Stomach (tissue), 4 donors: ENCODE results near the gene AGAP3.

Experiments used
- EP300 ChIP-seq: sonication (generic); formaldehyde crosslinking; IDR thresholded peaks from one replicate; pipeline ENCODE4 v1.6.1; 2017; ENCODE audit warnings: antibody characterized with exemption
- POLR2A ChIP-seq, 4 donors: fragments of 450-650 bp; IDR thresholded peaks; one replicate each; pipeline ENCODE4 v1.6.1; 2016; ENCODE audit warnings: antibody characterized with exemption in 4 of 4, control low read depth in 2 of 4, mild to moderate bottlenecking in 1 of 4, moderate library complexity in 1 of 4
- POLR2AphosphoS5 ChIP-seq, 3 donors: sonication (generic); formaldehyde crosslinking; IDR thresholded peaks; one replicate each; pipeline ENCODE4 v1.6.1; 2016; ENCODE audit warnings: antibody characterized with exemption in 3 of 3
- TF ChIP-seq, protein P1 (sequence below), 7 experiments: fragments of 450-650 bp in 4 of 7; fragments of 200-600 bp in 3 of 7; sonication (generic) in 3 of 7; IDR thresholded peaks; one replicate each; pipeline ENCODE4 v1.5.1; 2016 to 2019; ENCODE audit warnings: antibody characterized with exemption in 7 of 7, control low read depth in 2 of 7, mild to moderate bottlenecking in 1 of 7

DNA sequence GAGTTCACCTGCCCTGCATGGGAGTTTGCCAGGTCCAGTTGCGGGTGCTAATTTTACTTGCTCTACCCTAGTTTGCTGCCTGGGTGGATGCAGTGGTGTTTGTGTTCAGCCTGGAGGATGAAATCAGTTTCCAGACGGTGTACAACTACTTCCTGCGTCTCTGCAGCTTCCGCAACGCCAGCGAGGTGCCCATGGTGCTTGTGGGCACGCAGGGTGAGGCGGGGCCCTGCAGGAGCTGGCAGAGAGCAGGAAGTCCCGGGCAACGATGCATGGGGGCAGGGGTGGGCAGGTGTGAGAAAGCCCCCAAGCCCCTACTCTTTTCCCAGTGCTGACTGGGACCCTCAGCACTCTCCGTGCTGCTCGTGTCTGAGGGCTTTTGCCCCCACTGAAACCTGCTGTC is 31.3 kb downstream of the AGAP3 start:
- TF ChIP-seq, protein P1, sequence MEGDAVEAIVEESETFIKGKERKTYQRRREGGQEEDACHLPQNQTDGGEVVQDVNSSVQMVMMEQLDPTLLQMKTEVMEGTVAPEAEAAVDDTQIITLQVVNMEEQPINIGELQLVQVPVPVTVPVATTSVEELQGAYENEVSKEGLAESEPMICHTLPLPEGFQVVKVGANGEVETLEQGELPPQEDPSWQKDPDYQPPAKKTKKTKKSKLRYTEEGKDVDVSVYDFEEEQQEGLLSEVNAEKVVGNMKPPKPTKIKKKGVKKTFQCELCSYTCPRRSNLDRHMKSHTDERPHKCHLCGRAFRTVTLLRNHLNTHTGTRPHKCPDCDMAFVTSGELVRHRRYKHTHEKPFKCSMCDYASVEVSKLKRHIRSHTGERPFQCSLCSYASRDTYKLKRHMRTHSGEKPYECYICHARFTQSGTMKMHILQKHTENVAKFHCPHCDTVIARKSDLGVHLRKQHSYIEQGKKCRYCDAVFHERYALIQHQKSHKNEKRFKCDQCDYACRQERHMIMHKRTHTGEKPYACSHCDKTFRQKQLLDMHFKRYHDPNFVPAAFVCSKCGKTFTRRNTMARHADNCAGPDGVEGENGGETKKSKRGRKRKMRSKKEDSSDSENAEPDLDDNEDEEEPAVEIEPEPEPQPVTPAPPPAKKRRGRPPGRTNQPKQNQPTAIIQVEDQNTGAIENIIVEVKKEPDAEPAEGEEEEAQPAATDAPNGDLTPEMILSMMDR (IDR thresholded peaks at IDR 0.05), result no peak
- no peak for TF ChIP-seq POLR2A (IDR thresholded peaks at IDR 0.05)
- TF ChIP-seq EP300, result no peak
- TF ChIP-seq POLR2AphosphoS5 (IDR thresholded peaks at IDR 0.05), result no peak
